CD14-positive monocyte (primary cell): ENCODE data around the gene SOCS3. TPM values are rescaled to one million over a fixed set of nuclear protein-coding genes. Genes with fewer than 3 reads are reported as not detected.

Source experiments
- DNase-seq, 3 donors: peaks; one replicate each; pipeline ENCODE4 v3.0.0-alpha.2; 2011 to 2022
- H2AFZ ChIP-seq: 2 replicates; pipeline ENCODE4 v1.6.0; 2012; ENCODE audit warnings: mild to moderate bottlenecking, low read depth, low read length, inconsistent platforms; ENCODE audit not compliant: insufficient read depth, poor library complexity, severe bottlenecking
- H3K27ac ChIP-seq, 2 donors: 1 replicate in 1 of 2; 2 replicates in 1 of 2; pipeline ENCODE4 v1.5.1; 2012 to 2013; ENCODE audit warnings: low read length in 2 of 2, control low read depth in 1 of 2, inconsistent platforms in 1 of 2, low read depth in 1 of 2, mild to moderate bottlenecking in 1 of 2
- H3K27me3 ChIP-seq, 2 donors: one replicate each; pipeline versions ENCODE4 v1.6.0 to v1.6.1; 2011 to 2013; ENCODE audit warnings: low read length in 2 of 2; ENCODE audit not compliant: control insufficient read depth in 2 of 2, insufficient read depth in 2 of 2
- H3K36me3 ChIP-seq, 2 donors: replicated peaks in 1 of 2; 1 replicate in 1 of 2; 2 replicates in 1 of 2; pipeline versions ENCODE4 v1.5.1 to v1.6.1; 2012 to 2013; ENCODE audit warnings: low read length in 2 of 2, control low read depth in 1 of 2, inconsistent platforms in 1 of 2, mild to moderate bottlenecking in 1 of 2; ENCODE audit not compliant: insufficient read depth in 2 of 2, control insufficient read depth in 1 of 2
- H3K4me1 ChIP-seq, 2 donors: 1 replicate in 1 of 2; 2 replicates in 1 of 2; pipeline versions ENCODE4 v1.5.1 to v1.6.1; 2012 to 2013; ENCODE audit warnings: low read length in 2 of 2, control low read depth in 1 of 2, inconsistent platforms in 1 of 2, mild to moderate bottlenecking in 1 of 2, moderate library complexity in 1 of 2; ENCODE audit not compliant: insufficient read depth in 2 of 2, control insufficient read depth in 1 of 2
- H3K4me2 ChIP-seq: replicated peaks from 2 replicates; pipeline ENCODE3; 2012; ENCODE audit warnings: low read length, moderate library complexity, mild to moderate bottlenecking; ENCODE audit not compliant: poor library complexity, severe bottlenecking; ENCODE audit errors: extremely low read depth
- H3K4me3 ChIP-seq, 3 experiments: fragments of 200-600 bp in 1 of 3; sonication (generic) in 1 of 3; replicated peaks in 1 of 3; 1 replicate in 2 of 3; 2 replicates in 1 of 3; pipeline ENCODE4 v1.5.1; 2011 to 2013; ENCODE audit warnings: low read length in 3 of 3, mild to moderate bottlenecking in 3 of 3, control low read depth in 2 of 3, low read depth in 2 of 3, inconsistent platforms in 1 of 3, moderate library complexity in 1 of 3
- H3K79me2 ChIP-seq: 2 replicates; pipeline ENCODE4 v1.6.0; 2012; ENCODE audit warnings: mild to moderate bottlenecking, control low read depth, inconsistent platforms, low read length, moderate library complexity; ENCODE audit not compliant: insufficient read depth
- H3K9ac ChIP-seq: 2 replicates; pipeline ENCODE4 v1.6.0; 2017; ENCODE audit warnings: low read length, mild to moderate bottlenecking; ENCODE audit not compliant: insufficient read depth, poor library complexity, severe bottlenecking
- H3K9me3 ChIP-seq, 2 donors: replicated peaks in 1 of 2; 1 replicate in 1 of 2; 2 replicates in 1 of 2; pipeline versions ENCODE4 v1.5.1 to v1.6.1; 2012 to 2013; ENCODE audit warnings: low read length in 2 of 2, control low read depth in 1 of 2; ENCODE audit not compliant: control insufficient read depth in 1 of 2, insufficient read depth in 1 of 2
- H4K20me1 ChIP-seq: 2 replicates; pipeline ENCODE4 v1.6.0; 2012; ENCODE audit warnings: mild to moderate bottlenecking, low read length, control low read depth, moderate library complexity; ENCODE audit not compliant: insufficient read depth
- H3K27ac Mint-ChIP-seq, 7 donors: one replicate each; pipeline ENCODE4 v1.8.0; 2020; ENCODE audit warnings: mild to moderate bottlenecking in 7 of 7, mixed read lengths in 7 of 7, moderate library complexity in 6 of 7, inconsistent platforms in 2 of 7
- H3K27me3 Mint-ChIP-seq, 3 donors: one replicate each; pipeline ENCODE4 v1.8.0; 2021 to 2022; ENCODE audit warnings: low read depth in 3 of 3, mild to moderate bottlenecking in 3 of 3, mixed read lengths in 3 of 3, moderate library complexity in 3 of 3, inconsistent platforms in 1 of 3
- H3K36me3 Mint-ChIP-seq, 2 donors: one replicate each; pipeline ENCODE4 v1.8.0; 2020; ENCODE audit warnings: mixed read lengths in 2 of 2, inconsistent platforms in 1 of 2, mild to moderate bottlenecking in 1 of 2
- H3K4me1 Mint-ChIP-seq: one replicate; pipeline ENCODE4 v1.8.0; 2020; ENCODE audit warnings: mild to moderate bottlenecking, mixed read lengths
- H3K4me3 Mint-ChIP-seq, 2 donors: one replicate each; pipeline ENCODE4 v1.8.0; 2020; ENCODE audit warnings: mild to moderate bottlenecking in 2 of 2, mixed read lengths in 2 of 2, moderate library complexity in 1 of 2
- H3K9me3 Mint-ChIP-seq, 7 donors: one replicate each; pipeline ENCODE4 v1.8.0; 2020 to 2022; ENCODE audit warnings: mixed read lengths in 7 of 7, mild to moderate bottlenecking in 6 of 7, moderate library complexity in 6 of 7, inconsistent platforms in 2 of 7
- WGBS: methylation state at CpG from one replicate; pipeline ENCODE4 v1.1.5; 2013; ENCODE audit warnings: missing lambda C conversion rate; ENCODE audit not compliant: insufficient coverage; 5-methylcytosine and 5-hydroxymethylcytosine counted together
- intact Hi-C, 2 donors: fragments of 100-400 bp; cut with micrococcal nuclease; formaldehyde crosslinking; loops; one replicate each; pipeline versions ENCODE4 v1.15.0 to v1.15.1; 2023
- polyA plus RNA-seq, 3 donors: library from polyadenylated mRNA; depleted of rRNA in 1 of 3; unstranded in 2 of 3; stranded (reverse) in 1 of 3; fragments of 300-500 nt in 2 of 3; fragments of >200 nt in 1 of 3; fragmentation: Illumina TruSeq in 2 of 3; gene quantifications; 1 replicate in 2 of 3; 2 replicates in 1 of 3; pipeline ENCODE4 v1.2.3, GENCODE V29; 2012 to 2021
- TF ChIP-seq, protein P1 (sequence below): fragments of 200-600 bp; IDR thresholded peaks from one replicate; pipeline ENCODE4 v1.8.0; 2022; ENCODE audit warnings: antibody characterized with exemption, mild to moderate bottlenecking

Gene SOCS3
- polyA plus RNA-seq, 3 donors, result 123 to 441 (median 144) TPM

DNA sequence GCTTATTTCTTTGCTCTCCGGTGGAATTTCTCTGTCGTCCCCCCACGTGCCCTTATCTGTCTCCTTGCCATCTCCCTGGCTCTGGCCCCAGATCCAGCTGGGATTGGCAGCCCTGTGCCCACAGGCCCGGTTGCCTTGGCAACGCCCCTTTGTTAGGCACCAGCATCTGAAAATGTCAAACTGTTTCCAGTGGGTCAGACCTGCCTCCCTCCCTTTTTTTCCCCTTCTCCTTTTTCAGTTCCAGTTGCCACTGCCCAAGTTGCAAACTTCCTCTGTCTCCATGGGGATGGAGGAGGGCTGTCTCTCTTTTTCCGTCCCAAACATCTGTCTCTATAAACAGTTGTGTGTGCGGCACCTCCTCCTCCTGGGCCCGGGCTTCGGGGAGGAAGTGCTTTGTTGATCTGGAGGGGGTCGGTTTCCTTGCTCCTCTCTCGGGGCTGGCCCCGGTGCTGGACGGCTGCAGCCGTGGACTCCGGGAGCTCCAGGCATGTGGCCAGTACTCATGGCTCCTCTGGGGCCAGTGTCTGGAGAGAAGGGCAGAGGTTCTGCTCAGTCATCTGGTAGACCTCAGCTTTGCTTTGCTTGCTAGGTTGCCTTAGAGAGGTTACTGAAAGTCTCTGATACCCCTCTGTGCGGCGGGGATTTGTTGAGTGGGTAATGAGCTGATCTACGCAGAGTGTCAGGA is 35.3 kb downstream of the SOCS3 start:
- TF ChIP-seq, protein P1, sequence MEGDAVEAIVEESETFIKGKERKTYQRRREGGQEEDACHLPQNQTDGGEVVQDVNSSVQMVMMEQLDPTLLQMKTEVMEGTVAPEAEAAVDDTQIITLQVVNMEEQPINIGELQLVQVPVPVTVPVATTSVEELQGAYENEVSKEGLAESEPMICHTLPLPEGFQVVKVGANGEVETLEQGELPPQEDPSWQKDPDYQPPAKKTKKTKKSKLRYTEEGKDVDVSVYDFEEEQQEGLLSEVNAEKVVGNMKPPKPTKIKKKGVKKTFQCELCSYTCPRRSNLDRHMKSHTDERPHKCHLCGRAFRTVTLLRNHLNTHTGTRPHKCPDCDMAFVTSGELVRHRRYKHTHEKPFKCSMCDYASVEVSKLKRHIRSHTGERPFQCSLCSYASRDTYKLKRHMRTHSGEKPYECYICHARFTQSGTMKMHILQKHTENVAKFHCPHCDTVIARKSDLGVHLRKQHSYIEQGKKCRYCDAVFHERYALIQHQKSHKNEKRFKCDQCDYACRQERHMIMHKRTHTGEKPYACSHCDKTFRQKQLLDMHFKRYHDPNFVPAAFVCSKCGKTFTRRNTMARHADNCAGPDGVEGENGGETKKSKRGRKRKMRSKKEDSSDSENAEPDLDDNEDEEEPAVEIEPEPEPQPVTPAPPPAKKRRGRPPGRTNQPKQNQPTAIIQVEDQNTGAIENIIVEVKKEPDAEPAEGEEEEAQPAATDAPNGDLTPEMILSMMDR, result no peak
- DNase-seq, result peak; percentile 72 to 84 (median 72)
- Histone ChIP-seq H3K4me2 (peak overlapping the region; percentile 67), H3K27me3 (no peaks in the 10 kb centered on the region), H3K9me3 (no peaks in the 10 kb centered on the region), H3K4me1 (peaks cover 43 to 53% of the 10 kb centered on the region in 2 donors), H2AFZ (no peak overlapping the region), H3K36me3 (no peaks in the 10 kb centered on the region), H4K20me1 (no peaks in the 10 kb centered on the region), H3K9ac (peak overlapping the region; percentile 47), H3K27ac (peak overlapping the region; percentile 72 to 73), H3K4me3 (peak overlapping the region in 1 of 3 experiments; percentile 46), H3K79me2 (no peaks in the 10 kb centered on the region)
- Mint-ChIP-seq H3K4me3 (peak overlapping the region; percentile 72 to 91), H3K4me1 (peaks cover 39% of the 10 kb centered on the region), H3K27me3 (peaks cover 0 to 22% (median 2%) of the 10 kb centered on the region in 3 donors), H3K27ac (peak overlapping the region; percentile 87 to 99 (median 96)), H3K36me3 (peaks cover 0 to 2% of the 10 kb centered on the region in 2 donors), H3K9me3 (no peaks in the 10 kb centered on the region)
- intact Hi-C loops, result loop anchor here in 1 of 2 donors (5.0 kb wide), 2 partner anchors 32 to 38 kb away; partner anchors contain the start of gene SOCS3
- WGBS, result 22% methylated on average over 11 of the region's 18 CpGs

DNA sequence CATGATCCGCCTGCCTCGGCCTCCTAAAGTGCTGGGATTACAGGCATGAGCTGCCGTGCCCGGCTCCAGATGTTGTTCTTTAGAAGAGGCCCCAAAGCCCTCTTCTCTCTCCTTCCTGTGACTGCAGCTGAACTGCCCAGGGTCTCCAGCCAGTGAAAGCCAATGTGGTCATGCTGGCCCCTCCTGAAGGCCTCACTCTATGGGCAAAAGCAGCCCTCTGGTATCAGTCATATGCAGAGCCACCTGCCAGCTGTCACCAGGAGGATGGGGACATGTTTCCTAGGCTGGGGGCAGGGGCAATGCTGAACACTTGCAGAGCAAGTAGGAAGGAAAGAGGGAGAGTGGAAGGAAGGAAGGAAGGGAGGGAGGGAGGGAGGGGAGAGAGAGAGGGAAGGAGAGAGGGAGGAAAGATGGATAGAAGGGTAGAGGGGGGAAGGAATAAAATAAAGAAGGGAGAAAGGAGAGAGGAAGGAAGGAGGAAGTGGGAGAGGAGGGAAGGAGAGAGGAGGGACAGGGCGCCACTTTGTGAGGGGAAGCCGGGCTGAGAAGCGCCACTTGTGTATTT is 36.0 kb downstream of the SOCS3 start:
- Mint-ChIP-seq H3K9me3 (no peaks in the 10 kb centered on the region), H3K27me3 (peaks cover 0 to 22% (median 2%) of the 10 kb centered on the region in 3 donors), H3K4me1 (peaks cover 33% of the 10 kb centered on the region), H3K36me3 (peaks cover 0 to 2% of the 10 kb centered on the region in 2 donors), H3K27ac (peak overlapping the region in 6 of 7 donors; percentile 93 to 99 (median 97)), H3K4me3 (peak overlapping the region; percentile 72 to 91)
- Histone ChIP-seq H3K4me1 (peaks cover 37 to 46% of the 10 kb centered on the region in 2 donors), H4K20me1 (no peaks in the 10 kb centered on the region), H3K27me3 (no peaks in the 10 kb centered on the region), H3K4me3 (peak overlapping the region in 1 of 3 experiments; percentile 46), H3K27ac (peak overlapping the region; percentile 72 to 73), H3K79me2 (no peaks in the 10 kb centered on the region), H3K4me2 (peak overlapping the region; percentile 67), H2AFZ (no peak overlapping the region), H3K9me3 (no peaks in the 10 kb centered on the region), H3K36me3 (no peaks in the 10 kb centered on the region), H3K9ac (peak overlapping the region; percentile 47)
- intact Hi-C loops, result no loop called here
- 37% methylated on average over 7 of the region's 7 CpGs for WGBS
- TF ChIP-seq, protein P1, result no peak
- no peak for DNase-seq
